ENCODE measurements around the gene PNKP.

PNKP gene

GRCh38 chr19:49879243-49879963 is 12.0 kb upstream of the PNKP start:
- DNase-seq (ENCODE audit: low spot score) = no peak
- TF ChIP-seq CTCF (IDR thresholded peaks at IDR 0.05; ENCODE audit: extremely low read depth, insufficient read depth, missing control alignments) = no peak
- in situ Hi-C loops (cut with MboI; ENCODE audit: low pct_unique_long_range_greater_than_20kb, low sequenced_read_pairs, unreplicated experiment) = no loop called here

GRCh38 chr19:49878744-49879070 is 11.3 kb upstream of the PNKP start:
- in situ Hi-C loops (cut with MboI; ENCODE audit: low pct_unique_long_range_greater_than_20kb, low sequenced_read_pairs, unreplicated experiment) = no loop called here

GRCh38 chr19:49877879-49878743 is 10.7 kb upstream of the PNKP start:
- TF ChIP-seq CTCF (IDR thresholded peaks at IDR 0.05; ENCODE audit: extremely low read depth, insufficient read depth, missing control alignments) = no peak
- peak; percentile 98 for DNase-seq (ENCODE audit: low spot score)
- in situ Hi-C loops (cut with MboI; ENCODE audit: low pct_unique_long_range_greater_than_20kb, low sequenced_read_pairs, unreplicated experiment) = no loop called here

More at GRCh38 chr19:49878744-49879070, 11.3 kb upstream of the PNKP start:
- TF ChIP-seq CTCF (IDR thresholded peaks at IDR 0.05; ENCODE audit: extremely low read depth, insufficient read depth, missing control alignments) = no peak
- no peak for DNase-seq (ENCODE audit: low spot score)

- no peak for TF ChIP-seq CTCF (IDR thresholded peaks at IDR 0.05; ENCODE audit: extremely low read depth, insufficient read depth, missing control alignments)
- peak; percentile 97 for DNase-seq (ENCODE audit: low spot score)
- in situ Hi-C loops (cut with MboI; ENCODE audit: low pct_unique_long_range_greater_than_20kb, low sequenced_read_pairs, unreplicated experiment) = no loop called here
Observed at GRCh38 chr19:49877020-49877878, 9.9 kb upstream of the PNKP start, which contains the start of the genes AKT1S1 and TBC1D17. TSS of gene AKT1S1 (minus strand) at chr19:49877355. CDS start at chr19:49873295, 4,060 bp downstream. TSS of gene TBC1D17 (plus strand) at chr19:49877702. CDS start at chr19:49877724, 22 bp downstream.

- in situ Hi-C loops (cut with MboI; ENCODE audit: low pct_unique_long_range_greater_than_20kb, low sequenced_read_pairs, unreplicated experiment) = no loop called here
- peak; percentile 88 for DNase-seq (ENCODE audit: low spot score)
- TF ChIP-seq CTCF (IDR thresholded peaks at IDR 0.05; ENCODE audit: extremely low read depth, insufficient read depth, missing control alignments) = no peak
Observed at GRCh38 chr19:49876422-49877019, 9.1 kb upstream of the PNKP start.
